ENCODE data around the gene EGFL7.
"Not testable (repeated sequence)": the region's sequence is repeated elsewhere in the genome, so short reads cannot be mapped to it uniquely, and the experiment has no call there.

The EGFL7 gene

GRCh38 chr9:136709454-136710109 is 46.9 kb downstream of the EGFL7 start:
- H3F3A ChIP-seq (ENCODE audit: control insufficient read depth, insufficient read depth) = 0 out of 2 replicates have a peak, but pooled peaks cover 3% of the 10 kb centered on the region
- H3K9me2 ChIP-seq (replicated peaks; ENCODE audit: control insufficient read depth, low read length) = no peaks in the 10 kb centered on the region
- no peaks in the 10 kb centered on the region for H3K36me3 ChIP-seq (ENCODE audit: control insufficient read depth, low read length)
- TF ChIP-seq EZH2phosphoT487 (IDR thresholded peaks at IDR 0.05; ENCODE audit: borderline replicate concordance, low read length) (no peak), CTCF (IDR thresholded peaks at IDR 0.05; ENCODE audit: low read depth, low read length, poor library complexity, severe bottlenecking) (no peak)
- peaks cover 23% of the 10 kb centered on the region for H3K4me1 ChIP-seq (ENCODE audit: control insufficient read depth, low read length)
- no peaks in the 10 kb centered on the region for H3K9me3 ChIP-seq (ENCODE audit: control insufficient read depth, insufficient read depth, low read length)
- H3K4me2 ChIP-seq (ENCODE audit: low read length) = no peak overlapping the region
- peaks cover 39% of the 10 kb centered on the region for H3K27me3 ChIP-seq (ENCODE audit: control insufficient read depth, low read length)
- no peaks in the 10 kb centered on the region for H3K79me2 ChIP-seq (ENCODE audit: control insufficient read depth, low read length)
- H4K20me1 ChIP-seq (ENCODE audit: control insufficient read depth, insufficient read depth, low read depth, low read length) = no peaks in the 10 kb centered on the region
- no peak overlapping the region for H3K4me3 ChIP-seq (ENCODE audit: low read length)
- no peak overlapping the region for H3K27ac ChIP-seq (ENCODE audit: low read depth, low read length)

- Histone ChIP-seq H3K4me2 (ENCODE audit: low read length) (no peak overlapping the region), H3K9me3 (ENCODE audit: control insufficient read depth, insufficient read depth, low read length) (no peaks in the 10 kb centered on the region), H4K20me1 (ENCODE audit: control insufficient read depth, insufficient read depth, low read depth, low read length) (no peaks in the 10 kb centered on the region), H3K4me1 (ENCODE audit: control insufficient read depth, low read length) (peaks cover 29% of the 10 kb centered on the region), H3K36me3 (ENCODE audit: control insufficient read depth, low read length) (no peaks in the 10 kb centered on the region), H3F3A (ENCODE audit: control insufficient read depth, insufficient read depth) (0 out of 2 replicates have a peak, but pooled peaks cover 3% of the 10 kb centered on the region), H3K27ac (ENCODE audit: low read depth, low read length) (no peak overlapping the region), H3K4me3 (ENCODE audit: low read length) (no peak overlapping the region), H3K27me3 (ENCODE audit: control insufficient read depth, low read length) (peaks cover 36% of the 10 kb centered on the region), H3K79me2 (ENCODE audit: control insufficient read depth, low read length) (no peaks in the 10 kb centered on the region), H3K9me2 (replicated peaks; ENCODE audit: control insufficient read depth, low read length) (no peaks in the 10 kb centered on the region)
- TF ChIP-seq CTCF (IDR thresholded peaks at IDR 0.05; ENCODE audit: low read depth, low read length, poor library complexity, severe bottlenecking) (no peak), EZH2phosphoT487 (IDR thresholded peaks at IDR 0.05; ENCODE audit: borderline replicate concordance, low read length) (no peak)
Observed at GRCh38 chr9:136710543-136710942, 47.8 kb downstream of the EGFL7 start.

- H3F3A ChIP-seq (ENCODE audit: control insufficient read depth, insufficient read depth); H3K36me3 ChIP-seq (ENCODE audit: control insufficient read depth, low read length); H3K4me3 ChIP-seq (ENCODE audit: low read length); H3K4me2 ChIP-seq (ENCODE audit: low read length); H3K9me3 ChIP-seq (ENCODE audit: control insufficient read depth, insufficient read depth, low read length); H4K20me1 ChIP-seq (ENCODE audit: control insufficient read depth, insufficient read depth, low read depth, low read length); H3K79me2 ChIP-seq (ENCODE audit: control insufficient read depth, low read length); H3K9me2 ChIP-seq (replicated peaks; ENCODE audit: control insufficient read depth, low read length); H3K27ac ChIP-seq (ENCODE audit: low read depth, low read length): not testable (repeated sequence)
- peaks cover 30% of the 10 kb centered on the region for H3K27me3 ChIP-seq (ENCODE audit: control insufficient read depth, low read length)
- H3K4me1 ChIP-seq (ENCODE audit: control insufficient read depth, low read length) = peaks cover 29% of the 10 kb centered on the region
Observed at GRCh38 chr9:136711219-136711648, 48.5 kb downstream of the EGFL7 start.

All from DOHH2 (cell line).